ENCODE results near the gene PCDHA12.
A peak's percentile ranks its signal among the peaks of the same experiment; 100 is the strongest.
"Not testable (repeated sequence)": the region's sequence is repeated elsewhere in the genome, so short reads cannot be mapped to it uniquely, and the experiment has no call there.

Gene PCDHA12

GRCh38 chr5:140870221-140871201, 4.6 kb upstream of the PCDHA12 start:
- no peaks in the 10 kb centered on the region for H3K36me3 ChIP-seq (ENCODE audit: control insufficient read depth in 4 of 4, insufficient read depth in 4 of 4, low read length in 3 of 4)
- peaks cover 9 to 34% (median 10%) of the 10 kb centered on the region in 5 experiments for H3K27me3 ChIP-seq (replicated peaks in 2 of 5; ENCODE audit: control insufficient read depth in 4 of 5, insufficient read depth in 5 of 5, low read length in 4 of 5)
- no peak overlapping the region for H3K4me3 ChIP-seq (ENCODE audit: control insufficient read depth in 1 of 7, extremely low read depth in 1 of 7, insufficient read depth in 4 of 7, low read depth in 2 of 7, low read length in 6 of 7)
- H3K4me1 ChIP-seq (ENCODE audit: control extremely low read depth in 1 of 4, control insufficient read depth in 4 of 4, insufficient read depth in 4 of 4, low read length in 3 of 4): no peaks in the 10 kb centered on the region
- ChIA-PET CTCF (no interaction called here), POLR2A (no interaction called here)
- WGBS (ENCODE audit: insufficient coverage): 44% methylated on average over 106 of the region's 114 CpGs
- H3K27ac ChIP-seq (ENCODE audit: insufficient read depth in 1 of 2, low read depth in 1 of 2, low read length in 2 of 2, poor library complexity in 1 of 2, severe bottlenecking in 2 of 2): no peak overlapping the region
- H3K9me3 ChIP-seq (ENCODE audit: control extremely low read depth in 1 of 5, control insufficient read depth in 4 of 5, insufficient read depth in 2 of 5, low read depth in 1 of 5, low read length in 4 of 5): peaks cover 8 to 42% (median 31%) of the 10 kb centered on the region in 5 experiments
- no peak for DNase-seq

DNA sequence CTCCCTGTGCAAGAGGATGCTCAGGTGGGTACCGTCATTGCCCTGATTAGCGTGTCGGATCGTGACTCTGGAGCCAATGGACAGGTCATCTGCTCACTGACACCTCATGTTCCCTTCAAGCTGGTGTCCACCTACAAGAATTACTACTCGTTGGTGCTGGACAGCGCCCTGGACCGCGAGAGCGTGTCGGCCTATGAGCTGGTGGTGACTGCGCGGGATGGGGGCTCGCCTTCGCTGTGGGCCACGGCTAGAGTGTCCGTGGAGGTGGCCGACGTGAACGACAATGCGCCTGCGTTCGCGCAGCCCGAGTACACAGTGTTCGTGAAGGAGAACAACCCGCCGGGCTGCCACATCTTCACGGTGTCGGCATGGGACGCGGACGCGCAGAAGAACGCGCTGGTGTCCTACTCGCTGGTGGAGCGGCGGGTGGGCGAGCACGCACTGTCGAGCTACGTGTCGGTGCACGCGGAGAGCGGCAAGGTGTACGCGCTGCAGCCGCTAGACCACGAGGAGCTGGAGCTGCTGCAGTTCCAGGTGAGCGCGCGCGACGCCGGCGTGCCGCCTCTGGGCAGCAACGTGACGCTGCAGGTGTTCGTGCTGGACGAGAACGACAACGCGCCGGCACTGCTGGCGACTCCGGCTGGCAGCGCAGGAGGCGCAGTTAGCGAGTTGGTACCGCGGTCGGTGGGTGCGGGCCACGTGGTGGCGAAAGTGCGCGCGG, 1.6 kb downstream of the PCDHA12 start:
- CTCF ChIA-PET; POLR2A ChIA-PET; DNase-seq; H3K27ac ChIP-seq (ENCODE audit: insufficient read depth in 1 of 2, low read depth in 1 of 2, low read length in 2 of 2, poor library complexity in 1 of 2, severe bottlenecking in 2 of 2); H3K4me1 ChIP-seq (ENCODE audit: control extremely low read depth in 1 of 4, control insufficient read depth in 4 of 4, insufficient read depth in 4 of 4, low read length in 3 of 4); H3K36me3 ChIP-seq (ENCODE audit: control insufficient read depth in 4 of 4, insufficient read depth in 4 of 4, low read length in 3 of 4); H3K4me3 ChIP-seq (ENCODE audit: control insufficient read depth in 1 of 7, extremely low read depth in 1 of 7, insufficient read depth in 4 of 7, low read depth in 2 of 7, low read length in 6 of 7): not testable (repeated sequence)
- H3K9me3 ChIP-seq (ENCODE audit: control extremely low read depth in 1 of 5, control insufficient read depth in 4 of 5, insufficient read depth in 2 of 5, low read depth in 1 of 5, low read length in 4 of 5): peaks cover 8 to 55% (median 30%) of the 10 kb centered on the region in 5 experiments
- peaks cover 4 to 39% (median 7%) of the 10 kb centered on the region in 5 experiments for H3K27me3 ChIP-seq (replicated peaks in 2 of 5; ENCODE audit: control insufficient read depth in 4 of 5, insufficient read depth in 5 of 5, low read length in 4 of 5)
- WGBS (ENCODE audit: insufficient coverage): 44% methylated on average over 80 of the region's 80 CpGs

GRCh38 chr5:140877262-140877581, 2.1 kb downstream of the PCDHA12 start:
- H3K4me3 ChIP-seq (ENCODE audit: control insufficient read depth in 1 of 7, extremely low read depth in 1 of 7, insufficient read depth in 4 of 7, low read depth in 2 of 7, low read length in 6 of 7): no peak overlapping the region
- no peak for DNase-seq
- CTCF ChIA-PET: no interaction called here
- peaks cover 4 to 44% (median 7%) of the 10 kb centered on the region in 5 experiments for H3K27me3 ChIP-seq (replicated peaks in 2 of 5; ENCODE audit: control insufficient read depth in 4 of 5, insufficient read depth in 5 of 5, low read length in 4 of 5)
- H3K27ac ChIP-seq (ENCODE audit: insufficient read depth in 1 of 2, low read depth in 1 of 2, low read length in 2 of 2, poor library complexity in 1 of 2, severe bottlenecking in 2 of 2): no peak overlapping the region
- no peaks in the 10 kb centered on the region for H3K4me1 ChIP-seq (ENCODE audit: control extremely low read depth in 1 of 4, control insufficient read depth in 4 of 4, insufficient read depth in 4 of 4, low read length in 3 of 4)
- WGBS (ENCODE audit: insufficient coverage): 45% methylated on average over 37 of the region's 37 CpGs
- POLR2A ChIA-PET: no interaction called here
- peaks cover 0 to 2% (median 0%) of the 10 kb centered on the region in 4 experiments for H3K36me3 ChIP-seq (ENCODE audit: control insufficient read depth in 4 of 4, insufficient read depth in 4 of 4, low read length in 3 of 4)
- peaks cover 8 to 58% (median 35%) of the 10 kb centered on the region in 5 experiments for H3K9me3 ChIP-seq (ENCODE audit: control extremely low read depth in 1 of 5, control insufficient read depth in 4 of 5, insufficient read depth in 2 of 5, low read depth in 1 of 5, low read length in 4 of 5)

GRCh38 chr5:140881889-140882590, 6.9 kb downstream of the PCDHA12 start, which contains the start of gene PCDHA13:
Gene PCDHA13 (plus strand): TSS chr5:140882124. CDS start chr5:140882269, 145 bp downstream.
- DNase-seq: peak in 2 of 3 donors; percentile 1 to 9
- Histone ChIP-seq H3K4me1 (ENCODE audit: control extremely low read depth in 1 of 4, control insufficient read depth in 4 of 4, insufficient read depth in 4 of 4, low read length in 3 of 4) (no peaks in the 10 kb centered on the region), H3K27me3 (replicated peaks in 2 of 5; ENCODE audit: control insufficient read depth in 4 of 5, insufficient read depth in 5 of 5, low read length in 4 of 5) (peaks cover 3 to 33% (median 8%) of the 10 kb centered on the region in 5 experiments), H3K27ac (ENCODE audit: insufficient read depth in 1 of 2, low read depth in 1 of 2, low read length in 2 of 2, poor library complexity in 1 of 2, severe bottlenecking in 2 of 2) (no peak within 1 kb of the TSS), H3K4me3 (ENCODE audit: control insufficient read depth in 1 of 7, extremely low read depth in 1 of 7, insufficient read depth in 4 of 7, low read depth in 2 of 7, low read length in 6 of 7) (no peak within 1 kb of the TSS), H3K36me3 (ENCODE audit: control insufficient read depth in 4 of 4, insufficient read depth in 4 of 4, low read length in 3 of 4) (peaks cover 0 to 2% (median 0%) of the 10 kb centered on the region in 4 experiments), H3K9me3 (ENCODE audit: control extremely low read depth in 1 of 5, control insufficient read depth in 4 of 5, insufficient read depth in 2 of 5, low read depth in 1 of 5, low read length in 4 of 5) (peaks cover 5 to 56% (median 34%) of the 10 kb centered on the region in 5 experiments)
- CTCF ChIA-PET: no interaction called here
- WGBS (ENCODE audit: insufficient coverage): 15% methylated on average over 19 of the region's 35 CpGs
- POLR2A ChIA-PET: no interaction called here

GRCh38 chr5:140882591-140882899, 7.4 kb downstream of the PCDHA12 start:
- Histone ChIP-seq H3K4me3 (ENCODE audit: control insufficient read depth in 1 of 7, extremely low read depth in 1 of 7, insufficient read depth in 4 of 7, low read depth in 2 of 7, low read length in 6 of 7) (no peak overlapping the region), H3K27me3 (replicated peaks in 2 of 5; ENCODE audit: control insufficient read depth in 4 of 5, insufficient read depth in 5 of 5, low read length in 4 of 5) (peaks cover 3 to 28% (median 8%) of the 10 kb centered on the region in 5 experiments), H3K27ac (ENCODE audit: insufficient read depth in 1 of 2, low read depth in 1 of 2, low read length in 2 of 2, poor library complexity in 1 of 2, severe bottlenecking in 2 of 2) (no peak overlapping the region), H3K9me3 (ENCODE audit: control extremely low read depth in 1 of 5, control insufficient read depth in 4 of 5, insufficient read depth in 2 of 5, low read depth in 1 of 5, low read length in 4 of 5) (peaks cover 5 to 51% (median 29%) of the 10 kb centered on the region in 5 experiments), H3K36me3 (ENCODE audit: control insufficient read depth in 4 of 4, insufficient read depth in 4 of 4, low read length in 3 of 4) (peaks cover 0 to 2% (median 0%) of the 10 kb centered on the region in 4 experiments), H3K4me1 (ENCODE audit: control extremely low read depth in 1 of 4, control insufficient read depth in 4 of 4, insufficient read depth in 4 of 4, low read length in 3 of 4) (no peaks in the 10 kb centered on the region)
- no peak for DNase-seq
- WGBS (ENCODE audit: insufficient coverage): 15% methylated on average over 12 of the region's 12 CpGs
- CTCF ChIA-PET: no interaction called here
- POLR2A ChIA-PET: no interaction called here

DNA sequence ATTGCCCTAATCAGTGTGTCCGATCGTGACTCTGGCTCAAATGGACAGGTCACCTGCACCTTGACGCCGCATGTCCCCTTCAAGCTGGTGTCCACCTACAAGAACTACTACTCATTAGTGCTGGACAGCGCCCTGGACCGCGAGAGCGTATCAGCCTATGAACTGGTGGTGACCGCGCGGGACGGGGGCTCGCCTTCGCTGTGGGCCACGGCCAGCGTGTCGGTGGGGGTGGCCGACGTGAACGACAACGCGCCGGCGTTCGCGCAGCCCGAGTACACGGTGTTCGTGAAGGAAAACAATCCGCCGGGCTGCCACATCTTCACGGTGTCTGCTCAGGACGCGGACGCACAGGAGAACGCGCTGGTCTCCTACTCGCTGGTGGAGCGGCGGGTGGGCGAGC, 8.3 kb downstream of the PCDHA12 start:
- CTCF ChIA-PET: no interaction called here
- Histone ChIP-seq H3K27ac (ENCODE audit: insufficient read depth in 1 of 2, low read depth in 1 of 2, low read length in 2 of 2, poor library complexity in 1 of 2, severe bottlenecking in 2 of 2) (no peak overlapping the region), H3K4me3 (ENCODE audit: control insufficient read depth in 1 of 7, extremely low read depth in 1 of 7, insufficient read depth in 4 of 7, low read depth in 2 of 7, low read length in 6 of 7) (no peak overlapping the region), H3K4me1 (ENCODE audit: control extremely low read depth in 1 of 4, control insufficient read depth in 4 of 4, insufficient read depth in 4 of 4, low read length in 3 of 4) (no peaks in the 10 kb centered on the region), H3K36me3 (ENCODE audit: control insufficient read depth in 4 of 4, insufficient read depth in 4 of 4, low read length in 3 of 4) (peaks cover 0 to 2% (median 0%) of the 10 kb centered on the region in 4 experiments), H3K27me3 (replicated peaks in 2 of 5; ENCODE audit: control insufficient read depth in 4 of 5, insufficient read depth in 5 of 5, low read length in 4 of 5) (peaks cover 3 to 26% (median 8%) of the 10 kb centered on the region in 5 experiments), H3K9me3 (ENCODE audit: control extremely low read depth in 1 of 5, control insufficient read depth in 4 of 5, insufficient read depth in 2 of 5, low read depth in 1 of 5, low read length in 4 of 5) (peaks cover 5 to 47% (median 27%) of the 10 kb centered on the region in 5 experiments)
- no peak for DNase-seq
- WGBS (ENCODE audit: insufficient coverage): 46% methylated on average over 31 of the region's 41 CpGs
- POLR2A ChIA-PET: no interaction called here
